HuH-7 (cell line): ENCODE data around the gene CASZ1.

Experiments
- DNase-seq: peaks from one replicate; pipeline ENCODE4 v3.0.0; 2011; ENCODE audit warnings: low spot score

CASZ1 gene

GRCh38 chr1:10775763-10776162 is 20.7 kb downstream of the CASZ1 start:
- DNase-seq, result no peak

DNA sequence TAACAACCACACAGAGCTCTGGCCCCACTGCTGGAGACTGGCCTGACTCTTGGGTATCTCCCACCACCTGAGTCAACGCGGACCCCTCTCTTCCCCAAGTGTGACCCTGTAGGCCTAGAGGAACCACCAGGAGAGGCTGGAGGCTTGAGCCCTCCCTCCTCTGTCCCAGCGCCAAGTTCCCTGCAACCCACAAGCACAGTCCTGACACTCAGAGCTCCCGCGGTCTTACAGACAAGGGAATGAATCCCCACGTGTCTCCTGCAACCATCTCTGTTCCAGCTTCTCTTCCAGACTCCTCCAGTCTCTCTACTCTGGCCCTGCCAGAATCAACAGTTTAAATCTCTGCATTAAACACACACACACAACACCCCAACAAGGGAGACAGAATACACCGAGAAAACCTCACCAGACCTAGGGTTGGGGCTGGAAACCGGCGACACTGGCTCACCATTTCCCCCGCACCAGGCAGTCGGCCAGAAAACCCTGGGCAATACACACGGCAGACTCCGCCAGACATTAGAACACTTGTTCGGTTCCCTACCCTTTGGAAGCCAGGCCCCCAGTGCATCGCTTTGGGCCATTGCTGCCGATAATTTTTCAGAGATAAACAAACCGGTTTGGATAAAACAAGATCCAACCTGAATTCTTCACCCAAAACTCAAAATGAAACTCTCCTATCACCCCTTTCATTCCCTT is 21.7 kb downstream of the CASZ1 start:
- no peak for DNase-seq

- no peak for DNase-seq
These were observed 22.4 kb downstream of the CASZ1 start for GRCh38 chr1:10773851-10774614.

GRCh38 chr1:10773376-10773775 is 23.1 kb downstream of the CASZ1 start:
- DNase-seq, result no peak

- DNase-seq, result no peak
These were observed 23.7 kb downstream of the CASZ1 start for GRCh38 chr1:10772711-10773110.

DNA sequence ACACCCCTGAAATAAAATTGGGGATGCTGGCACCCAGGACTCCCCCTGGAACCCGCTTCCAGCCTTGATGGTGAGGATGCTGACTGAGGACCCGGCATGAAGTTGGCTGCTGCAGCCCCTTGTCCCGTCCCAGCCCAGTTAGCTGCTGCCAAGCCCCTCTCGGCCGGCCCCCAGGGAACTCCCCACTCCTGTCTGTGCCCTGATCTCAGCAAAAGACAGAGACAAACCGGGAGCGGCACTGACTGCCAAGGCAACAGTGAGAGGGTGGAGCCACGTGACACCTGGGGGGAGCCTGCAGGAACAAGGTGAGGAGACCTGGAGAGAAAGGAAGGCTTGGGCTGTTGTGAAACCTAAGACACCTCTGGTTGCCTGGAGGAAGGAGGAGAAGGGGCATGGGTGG is 24.7 kb downstream of the CASZ1 start:
- no peak for DNase-seq

DNA sequence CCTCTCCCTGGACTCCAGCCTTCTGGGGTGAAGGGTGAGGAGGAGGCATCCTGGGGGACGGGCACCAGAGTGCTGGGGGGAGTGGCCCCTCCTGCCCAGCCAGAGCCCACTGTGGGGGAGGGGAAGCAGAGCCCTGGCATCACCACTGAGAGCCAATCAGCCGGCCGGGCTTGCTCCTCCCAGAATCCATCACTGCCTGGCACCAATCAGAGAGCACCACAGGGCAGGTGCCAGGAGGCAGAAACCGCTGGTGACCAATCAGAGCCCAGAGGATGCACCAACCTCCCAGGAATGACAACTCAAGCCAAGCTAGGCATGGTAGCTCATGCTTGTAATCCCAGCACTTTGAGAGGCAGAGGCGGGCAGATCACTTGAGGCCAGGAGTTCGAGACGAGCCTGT is 27.9 kb downstream of the CASZ1 start:
- no peak for DNase-seq

DNA sequence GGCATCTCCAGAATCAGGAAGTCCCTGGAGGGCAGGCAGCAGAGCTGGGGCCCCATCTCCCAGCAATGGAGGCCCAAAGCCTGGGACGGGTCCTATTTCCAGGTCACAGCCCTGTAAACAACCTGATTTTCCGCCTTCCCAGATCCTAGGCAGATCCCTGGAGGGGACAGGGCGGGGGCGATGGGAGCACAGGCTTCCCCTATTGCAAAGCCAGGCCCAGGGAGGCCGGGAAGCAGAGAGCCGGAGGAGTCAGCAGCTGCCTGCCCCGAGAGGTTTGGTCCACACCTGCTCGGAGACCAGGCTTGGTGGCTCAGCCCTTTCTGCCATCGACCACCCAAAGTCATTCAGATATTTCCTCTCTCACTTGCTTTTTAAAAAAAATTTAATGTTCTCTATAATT is 29.2 kb downstream of the CASZ1 start:
- no peak for DNase-seq

DNA sequence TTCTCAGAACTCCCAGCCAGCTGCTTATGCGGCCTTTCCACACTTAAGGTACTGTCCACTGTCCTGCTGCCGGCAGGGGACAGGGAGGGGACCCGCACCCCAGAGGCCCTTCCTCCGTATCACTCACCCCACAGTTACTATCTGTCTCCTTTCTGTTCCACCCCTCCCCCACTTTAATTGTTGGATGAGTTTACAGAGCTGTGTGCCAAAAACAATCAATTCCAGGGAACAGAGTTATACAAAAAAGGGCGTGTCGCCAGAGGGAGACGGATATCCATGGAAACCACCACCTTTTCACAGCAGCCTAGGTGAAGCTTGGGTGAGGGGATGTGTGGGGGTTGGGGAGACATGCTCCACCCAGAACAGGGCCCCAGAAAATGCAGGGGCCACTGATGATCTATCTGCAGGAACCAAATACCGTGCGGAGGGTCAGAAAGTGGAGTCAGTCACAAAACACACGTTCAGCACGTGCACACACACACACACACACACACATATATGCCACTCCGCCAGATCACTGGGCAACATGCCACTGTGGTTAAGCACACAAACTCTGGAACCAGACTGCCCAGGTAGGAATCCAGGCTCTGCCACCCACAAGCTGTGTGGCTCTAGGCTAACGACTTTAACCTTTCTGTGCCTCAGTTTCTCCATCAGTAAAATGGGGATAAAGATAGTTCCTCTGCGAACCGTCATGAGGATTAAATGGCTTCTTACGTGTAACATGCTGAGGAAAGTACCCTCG is 30.5 kb downstream of the CASZ1 start:
- DNase-seq, result no peak

DNA sequence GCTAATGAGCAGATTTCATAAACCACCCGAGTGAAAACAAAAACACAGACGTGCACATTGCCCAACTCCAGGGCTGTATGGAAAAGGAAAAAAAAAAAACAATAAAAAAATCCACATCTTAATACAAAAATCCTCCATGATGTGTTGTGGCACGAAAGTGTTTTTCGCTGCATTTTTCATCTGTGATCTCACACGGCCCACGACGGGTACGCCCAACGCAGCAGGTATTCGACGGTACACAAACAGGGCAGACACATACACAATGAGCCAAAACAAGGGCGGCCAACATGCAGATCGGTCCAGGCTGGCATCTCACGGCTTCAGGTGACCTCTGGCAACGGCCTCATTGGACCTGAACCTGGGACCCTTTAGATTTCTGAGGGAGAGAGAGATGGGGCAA is 31.1 kb downstream of the CASZ1 start:
- no peak for DNase-seq

DNA sequence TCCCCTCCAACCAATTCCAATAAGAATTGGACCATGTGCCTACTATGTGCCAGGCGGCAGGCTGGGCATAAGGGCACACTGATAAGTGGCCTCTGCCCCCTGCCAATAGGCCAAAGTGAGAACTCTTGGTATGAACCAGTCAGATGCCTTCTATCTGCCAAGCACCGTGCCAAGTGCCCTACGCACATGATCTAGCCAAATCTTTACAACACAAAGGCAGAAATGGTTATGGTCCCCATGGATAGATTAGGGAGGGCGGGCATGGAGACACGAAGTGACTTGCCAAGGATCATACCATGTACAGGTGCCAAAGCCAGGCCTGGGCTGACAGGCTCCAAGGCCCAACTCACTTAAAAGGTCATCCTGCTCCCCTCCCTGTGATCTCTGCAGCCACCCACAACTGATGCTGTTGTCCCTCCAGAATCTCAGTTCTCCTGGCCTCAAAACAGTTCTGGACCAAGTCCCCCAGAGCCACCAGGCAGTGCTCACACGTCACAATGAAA is 32.1 kb downstream of the CASZ1 start:
- no peak for DNase-seq

- DNase-seq, result no peak
These were observed 33.6 kb downstream of the CASZ1 start for GRCh38 chr1:10762875-10763274.

- DNase-seq, result no peak
These were observed 34.3 kb downstream of the CASZ1 start for GRCh38 chr1:10762153-10762523.

- no peak for DNase-seq
These were observed 34.8 kb downstream of the CASZ1 start for GRCh38 chr1:10761503-10762152.

DNA sequence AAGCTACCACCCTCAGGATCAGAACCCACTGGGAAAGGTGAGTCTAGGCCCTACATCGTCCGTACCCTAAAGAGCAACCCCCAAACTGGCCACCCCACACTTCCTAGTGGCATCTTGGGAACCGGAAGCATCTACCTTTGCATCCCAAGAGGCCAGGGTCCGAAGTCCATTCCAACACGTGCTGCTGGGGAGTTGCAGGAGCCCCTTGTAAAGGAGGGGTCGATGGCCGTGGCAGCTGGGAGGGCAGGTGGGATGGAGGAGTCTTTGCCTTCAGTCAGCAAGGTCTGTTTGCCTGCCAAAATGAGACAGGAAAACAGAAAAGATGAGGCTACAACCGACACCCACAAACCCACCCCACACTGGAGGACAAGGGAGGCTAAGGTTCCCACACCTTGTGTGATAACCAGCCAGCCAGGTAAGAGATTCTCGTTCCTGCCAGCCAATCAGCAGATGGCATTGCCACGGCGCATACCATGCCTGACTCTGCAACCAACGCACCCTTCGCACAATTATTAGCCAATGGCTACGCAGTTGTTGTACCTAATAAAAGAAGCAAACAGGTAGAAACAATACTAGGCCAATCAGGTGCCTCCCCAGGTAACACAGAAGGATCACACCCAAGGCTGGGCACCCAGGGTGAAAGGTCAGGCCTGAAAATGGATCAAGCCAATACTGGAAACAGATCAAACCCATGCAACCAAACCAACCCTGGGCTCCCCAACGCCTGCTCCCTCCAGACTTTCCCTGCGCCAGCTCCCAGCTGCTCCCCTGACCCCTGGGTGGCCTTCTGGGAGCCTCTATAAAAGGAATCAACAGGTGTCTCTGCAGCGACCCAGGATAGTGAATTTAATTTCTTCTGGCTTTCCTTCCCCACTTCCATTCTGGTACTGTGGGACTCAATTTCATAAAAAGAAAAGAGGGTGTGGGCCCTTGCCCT is 35.6 kb downstream of the CASZ1 start:
- no peak for DNase-seq

DNA sequence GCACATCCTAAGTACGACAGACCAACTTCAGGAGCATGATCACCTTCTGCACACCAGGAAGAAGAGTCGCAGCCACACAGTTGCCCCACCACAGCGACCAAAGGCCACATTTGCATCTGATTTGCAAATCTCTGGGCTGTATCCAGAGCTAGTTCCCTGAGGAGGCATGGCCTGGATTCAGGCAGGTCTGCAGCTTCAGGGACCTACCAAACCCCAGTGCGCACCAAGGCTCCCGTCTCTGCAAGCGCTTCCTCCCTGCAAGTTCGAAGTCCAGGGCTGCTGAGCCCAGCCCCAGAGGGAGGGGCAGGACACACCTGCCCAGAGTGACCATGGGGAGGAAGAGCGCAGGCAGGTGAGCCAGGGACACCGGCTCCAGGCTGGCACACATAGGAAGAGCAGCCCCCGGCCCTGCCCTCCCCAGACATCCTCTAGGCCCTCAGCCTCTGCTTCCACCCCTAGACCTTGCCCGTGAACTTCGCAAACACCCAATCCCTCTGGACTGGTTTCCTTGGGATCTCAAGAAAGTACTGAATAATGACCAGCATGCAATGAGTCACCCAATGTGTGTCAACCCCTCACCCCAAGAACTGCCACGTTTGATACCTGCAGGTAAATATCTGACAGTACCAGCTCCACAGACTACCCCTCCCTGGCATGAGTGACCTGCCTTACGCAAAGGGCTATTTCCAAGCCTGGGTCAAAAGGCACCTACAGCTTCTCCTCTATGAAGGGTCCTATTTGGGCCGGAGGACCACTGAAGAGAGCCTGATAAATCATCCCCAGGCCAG is 36.8 kb downstream of the CASZ1 start:
- DNase-seq, result peak; percentile 46

DNA sequence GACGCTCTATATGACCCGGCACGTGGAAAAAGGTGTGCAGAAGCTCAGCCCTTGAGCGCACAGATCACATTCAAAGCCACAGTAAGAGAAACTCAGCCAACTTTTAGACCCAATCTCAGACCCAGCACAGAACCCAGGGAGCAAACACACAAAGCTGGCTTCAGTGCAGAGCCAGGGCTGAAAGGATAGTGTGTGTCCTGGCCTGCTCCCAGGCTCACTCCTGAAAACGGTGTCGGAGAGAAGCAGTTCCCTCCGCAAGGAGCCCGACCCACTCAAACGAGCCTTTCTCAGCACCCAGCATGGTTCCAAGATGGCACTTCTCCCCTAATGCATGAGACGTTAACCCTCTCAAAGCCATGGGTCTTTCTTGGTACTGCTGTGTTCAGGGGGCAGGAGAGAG is 39.6 kb downstream of the CASZ1 start:
- no peak for DNase-seq

- DNase-seq, result no peak
These were observed 40.4 kb downstream of the CASZ1 start for GRCh38 chr1:10755970-10756521.

DNA sequence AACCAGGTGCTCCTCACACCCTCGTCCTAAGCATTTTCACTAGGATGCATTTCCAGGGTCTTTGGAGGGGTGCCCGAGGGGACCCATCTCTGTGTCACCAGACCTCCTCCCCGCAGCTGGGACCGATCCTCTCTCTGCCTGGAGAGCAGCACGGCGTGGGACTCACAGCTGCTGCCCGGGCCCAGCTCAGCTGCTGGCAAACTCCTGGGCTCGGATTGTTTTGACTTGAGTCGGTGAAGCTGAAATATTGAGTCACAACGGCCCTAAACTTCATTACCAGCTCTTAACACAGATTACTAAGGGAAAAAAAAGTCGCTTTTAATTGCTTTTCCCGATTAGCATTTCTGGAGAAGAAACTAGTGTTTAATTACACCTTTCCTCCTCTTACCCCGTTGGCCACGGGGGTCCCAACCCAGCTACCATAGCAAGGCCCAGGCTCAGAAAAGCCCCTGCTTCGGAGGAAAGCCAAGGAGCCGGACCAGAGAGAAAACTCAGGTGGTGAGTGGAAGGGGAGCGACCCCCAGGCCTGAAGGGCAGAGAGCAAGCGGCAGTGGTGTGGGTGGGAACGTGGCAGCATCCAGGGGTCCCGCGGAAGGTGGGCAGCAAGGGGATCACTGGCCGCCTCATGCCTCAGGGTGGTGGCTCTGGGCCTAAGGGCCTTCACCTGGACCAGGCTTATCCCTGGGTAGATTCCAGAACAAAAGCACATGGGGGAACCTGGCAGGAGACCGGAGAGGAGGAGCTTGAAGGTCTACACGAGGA is 41.7 kb downstream of the CASZ1 start:
- DNase-seq, result no peak
